GM12873 (cell line): ENCODE data around the gene NLRP9.

Experiments
- TF ChIP-seq, protein P1 (sequence below): IDR thresholded peaks from 2 replicates; pipeline ENCODE4 v1.5.1; 2012; ENCODE audit warnings: low read depth, mild to moderate bottlenecking, moderate library complexity, low read length, control low read depth; ENCODE audit not compliant: insufficient read depth; ENCODE audit errors: missing control alignments

NLRP9 gene

DNA sequence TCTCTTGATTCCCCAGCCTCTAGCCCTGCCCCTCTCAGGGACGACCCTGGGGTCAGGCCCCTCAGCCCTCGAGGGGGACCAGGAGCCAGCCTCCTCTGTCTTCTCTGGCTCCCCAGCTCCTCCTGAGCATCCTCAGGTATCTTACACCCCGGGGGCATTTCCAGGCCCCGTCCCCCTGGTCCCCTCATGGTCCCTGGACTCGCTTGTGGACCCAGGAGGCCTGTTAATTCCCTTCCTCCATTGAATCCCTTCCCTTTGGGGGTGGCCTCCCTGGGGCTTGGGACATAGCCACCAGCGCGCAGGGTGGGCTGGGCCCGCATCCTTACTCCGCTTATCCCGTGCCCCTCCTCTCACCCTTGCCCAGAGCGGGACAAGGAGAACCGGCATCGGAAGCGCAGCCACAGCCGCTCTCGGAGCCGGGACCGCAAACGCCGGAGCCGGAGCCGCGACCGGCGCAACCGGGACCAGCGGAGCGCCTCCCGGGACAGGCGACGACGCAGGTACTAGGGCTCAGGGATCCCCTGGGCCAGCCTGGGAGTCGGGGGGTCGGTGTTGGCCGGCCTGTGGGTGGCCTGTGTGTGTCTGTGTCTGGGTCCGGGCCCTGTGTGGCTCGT lies 79.2 kb downstream of the NLRP9 start:
- TF ChIP-seq, protein P1, sequence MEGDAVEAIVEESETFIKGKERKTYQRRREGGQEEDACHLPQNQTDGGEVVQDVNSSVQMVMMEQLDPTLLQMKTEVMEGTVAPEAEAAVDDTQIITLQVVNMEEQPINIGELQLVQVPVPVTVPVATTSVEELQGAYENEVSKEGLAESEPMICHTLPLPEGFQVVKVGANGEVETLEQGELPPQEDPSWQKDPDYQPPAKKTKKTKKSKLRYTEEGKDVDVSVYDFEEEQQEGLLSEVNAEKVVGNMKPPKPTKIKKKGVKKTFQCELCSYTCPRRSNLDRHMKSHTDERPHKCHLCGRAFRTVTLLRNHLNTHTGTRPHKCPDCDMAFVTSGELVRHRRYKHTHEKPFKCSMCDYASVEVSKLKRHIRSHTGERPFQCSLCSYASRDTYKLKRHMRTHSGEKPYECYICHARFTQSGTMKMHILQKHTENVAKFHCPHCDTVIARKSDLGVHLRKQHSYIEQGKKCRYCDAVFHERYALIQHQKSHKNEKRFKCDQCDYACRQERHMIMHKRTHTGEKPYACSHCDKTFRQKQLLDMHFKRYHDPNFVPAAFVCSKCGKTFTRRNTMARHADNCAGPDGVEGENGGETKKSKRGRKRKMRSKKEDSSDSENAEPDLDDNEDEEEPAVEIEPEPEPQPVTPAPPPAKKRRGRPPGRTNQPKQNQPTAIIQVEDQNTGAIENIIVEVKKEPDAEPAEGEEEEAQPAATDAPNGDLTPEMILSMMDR: no peak
